ENCODE data around the gene TMEM186. TPM values are rescaled to one million over a fixed set of nuclear protein-coding genes. Genes with fewer than 3 reads are reported as not detected.

Gene TMEM186
- total RNA-seq, 4 donors from 2014 or later = 7.2 to 11.3 (median 8.9) TPM

Other genes with a start within 250 kb of the TMEM186 start
- gene TMEM114, start 207.1 kb downstream of the TMEM186 start, total RNA-seq = not detected
- 10 to 100 TPM; 14.4 to 31.9 (median 24.8) TPM for gene METTL22, start 175.9 kb downstream of the TMEM186 start, total RNA-seq
- 10 to 100 TPM in 2 of 4 donors, 1 to 10 TPM in 2; 5.3 to 15.6 (median 10.3) TPM for gene ABAT, start 123.0 kb downstream of the TMEM186 start, total RNA-seq
- gene PMM2, start 200 bp upstream of the TMEM186 start, total RNA-seq = 10 to 100 TPM; 15.4 to 29.0 (median 20.3) TPM
- gene CARHSP1, start 71.4 kb upstream of the TMEM186 start, total RNA-seq = 10 to 100 TPM; 29.3 to 79.8 (median 72.5) TPM
- not detected for gene LITAFD, start 84.7 kb upstream of the TMEM186 start, total RNA-seq
- gene USP7, start 166.3 kb upstream of the TMEM186 start, total RNA-seq = 10 to 100 TPM; 58.8 to 94.3 (median 82.4) TPM

All from gastroesophageal sphincter (tissue), 4 donors.